ENCODE measurements around the gene NSL1.
"Not testable (repeated sequence)": the region's sequence is repeated elsewhere in the genome, so short reads cannot be mapped to it uniquely, and the experiment has no call there.

NSL1 gene

GRCh38 chr1:212721388-212722247 is 70.0 kb downstream of the NSL1 start:
- TF ChIP-seq CTCF (conservative IDR thresholded peaks at IDR 0.05; ENCODE audit: low read depth, low read length) = no peak
- no peak overlapping the region for H3K4me3 ChIP-seq (ENCODE audit: low read depth, low read length)
- peak; percentile 60 for DNase-seq (ENCODE audit: low read depth)

GRCh38 chr1:212719633-212720032 is 71.9 kb downstream of the NSL1 start:
- no peak for TF ChIP-seq CTCF (conservative IDR thresholded peaks at IDR 0.05; ENCODE audit: low read depth, low read length)
- H3K4me3 ChIP-seq (ENCODE audit: low read depth, low read length) = no peak overlapping the region
- DNase-seq (ENCODE audit: low read depth) = no peak

GRCh38 chr1:212718499-212718898 is 73.1 kb downstream of the NSL1 start:
- H3K4me3 ChIP-seq (ENCODE audit: low read depth, low read length) = no peak overlapping the region
- DNase-seq (ENCODE audit: low read depth) = peak; percentile 59
- peak; percentile 45 for TF ChIP-seq CTCF (conservative IDR thresholded peaks at IDR 0.05; ENCODE audit: low read depth, low read length)

GRCh38 chr1:212716161-212716560 is 75.4 kb downstream of the NSL1 start:
- no peak for TF ChIP-seq CTCF (conservative IDR thresholded peaks at IDR 0.05; ENCODE audit: low read depth, low read length)
- DNase-seq (ENCODE audit: low read depth) = no peak
- no peak overlapping the region for H3K4me3 ChIP-seq (ENCODE audit: low read depth, low read length)

GRCh38 chr1:212713465-212714136 is 78.0 kb downstream of the NSL1 start:
- DNase-seq (ENCODE audit: low read depth) = no peak
- no peak overlapping the region for H3K4me3 ChIP-seq (ENCODE audit: low read depth, low read length)
- TF ChIP-seq CTCF (conservative IDR thresholded peaks at IDR 0.05; ENCODE audit: low read depth, low read length) = no peak

- H3K4me3 ChIP-seq (ENCODE audit: low read depth, low read length) = no peak overlapping the region
- no peak for TF ChIP-seq CTCF (conservative IDR thresholded peaks at IDR 0.05; ENCODE audit: low read depth, low read length)
- DNase-seq (ENCODE audit: low read depth) = peak; percentile 51
These were observed 78.9 kb downstream of the NSL1 start for GRCh38 chr1:212712451-212713303.

GRCh38 chr1:212711974-212712373 is 79.6 kb downstream of the NSL1 start:
- not testable (repeated sequence) for DNase-seq (ENCODE audit: low read depth); H3K4me3 ChIP-seq (ENCODE audit: low read depth, low read length)
